GM12874 (cell line): ENCODE results near the gene ARHGAP4.
A peak's percentile ranks its signal among the peaks of the same experiment; 100 is the strongest.

Source experiments
- TF ChIP-seq, protein P1 (sequence below): IDR thresholded peaks from 2 replicates; pipeline ENCODE4 v1.5.1; 2011; ENCODE audit warnings: low read depth, mild to moderate bottlenecking, control low read depth, low read length, moderate library complexity; ENCODE audit not compliant: insufficient read depth

The ARHGAP4 gene

DNA sequence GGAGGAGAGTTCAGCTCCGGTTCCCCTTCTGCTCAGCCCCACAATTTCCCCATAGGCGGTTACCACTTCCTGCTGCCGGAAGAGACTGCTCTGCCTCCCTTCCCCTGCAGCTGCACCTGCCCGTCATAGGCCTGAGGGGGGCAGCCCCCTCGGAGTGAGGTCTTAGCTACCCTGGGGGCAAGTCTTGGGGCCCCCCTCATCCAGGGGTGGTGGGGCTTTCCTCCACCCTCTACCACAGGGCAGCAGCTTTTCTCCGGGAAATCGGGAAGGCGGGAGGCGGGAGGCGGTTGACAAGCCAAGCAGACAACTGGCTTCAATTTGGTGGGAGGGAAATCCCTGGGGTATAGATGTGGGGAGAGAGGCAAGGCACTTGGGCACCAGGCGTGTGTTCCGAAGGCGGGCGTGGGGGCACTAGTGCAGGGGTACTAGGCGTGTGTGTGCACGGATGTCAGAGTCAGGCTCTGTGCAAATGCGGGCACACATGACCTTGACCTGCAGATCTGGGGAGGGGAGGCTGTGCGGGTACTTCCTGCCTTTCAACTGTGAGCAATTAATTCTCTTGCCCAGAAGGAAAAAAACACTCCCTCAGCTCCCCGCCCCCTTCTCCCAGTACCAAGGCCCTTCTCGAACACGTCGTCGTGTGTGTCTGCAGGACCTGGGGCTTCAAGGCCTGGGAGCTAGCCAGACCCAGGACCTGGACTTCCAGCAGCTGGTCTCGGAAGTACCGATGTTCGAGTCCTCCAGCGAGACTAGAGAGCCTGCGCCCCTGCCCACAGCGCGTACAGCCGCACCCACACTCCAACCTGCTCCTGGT, 1.0 kb upstream of the ARHGAP4 start:
- TF ChIP-seq, protein P1, sequence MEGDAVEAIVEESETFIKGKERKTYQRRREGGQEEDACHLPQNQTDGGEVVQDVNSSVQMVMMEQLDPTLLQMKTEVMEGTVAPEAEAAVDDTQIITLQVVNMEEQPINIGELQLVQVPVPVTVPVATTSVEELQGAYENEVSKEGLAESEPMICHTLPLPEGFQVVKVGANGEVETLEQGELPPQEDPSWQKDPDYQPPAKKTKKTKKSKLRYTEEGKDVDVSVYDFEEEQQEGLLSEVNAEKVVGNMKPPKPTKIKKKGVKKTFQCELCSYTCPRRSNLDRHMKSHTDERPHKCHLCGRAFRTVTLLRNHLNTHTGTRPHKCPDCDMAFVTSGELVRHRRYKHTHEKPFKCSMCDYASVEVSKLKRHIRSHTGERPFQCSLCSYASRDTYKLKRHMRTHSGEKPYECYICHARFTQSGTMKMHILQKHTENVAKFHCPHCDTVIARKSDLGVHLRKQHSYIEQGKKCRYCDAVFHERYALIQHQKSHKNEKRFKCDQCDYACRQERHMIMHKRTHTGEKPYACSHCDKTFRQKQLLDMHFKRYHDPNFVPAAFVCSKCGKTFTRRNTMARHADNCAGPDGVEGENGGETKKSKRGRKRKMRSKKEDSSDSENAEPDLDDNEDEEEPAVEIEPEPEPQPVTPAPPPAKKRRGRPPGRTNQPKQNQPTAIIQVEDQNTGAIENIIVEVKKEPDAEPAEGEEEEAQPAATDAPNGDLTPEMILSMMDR, result 0 out of 2 replicates have a peak, but pooled peaks have one; percentile 1

DNA sequence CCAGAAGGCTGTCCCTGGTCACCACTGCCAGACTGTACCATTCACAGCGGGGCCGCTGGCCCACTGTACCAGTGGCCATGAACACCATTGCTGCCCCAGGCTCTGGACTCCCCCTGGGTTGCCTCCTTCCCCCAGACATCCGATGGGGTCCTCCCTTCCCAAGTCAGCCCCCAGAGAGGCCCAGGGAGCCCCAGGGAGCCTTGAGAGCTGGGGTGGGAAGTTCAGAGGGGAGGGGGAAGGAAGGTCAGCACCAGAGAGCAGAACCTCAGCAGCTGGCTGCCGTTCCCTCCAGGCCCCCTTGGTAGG, 441 bp upstream of the ARHGAP4 start:
- TF ChIP-seq, protein P1, result no peak

DNA sequence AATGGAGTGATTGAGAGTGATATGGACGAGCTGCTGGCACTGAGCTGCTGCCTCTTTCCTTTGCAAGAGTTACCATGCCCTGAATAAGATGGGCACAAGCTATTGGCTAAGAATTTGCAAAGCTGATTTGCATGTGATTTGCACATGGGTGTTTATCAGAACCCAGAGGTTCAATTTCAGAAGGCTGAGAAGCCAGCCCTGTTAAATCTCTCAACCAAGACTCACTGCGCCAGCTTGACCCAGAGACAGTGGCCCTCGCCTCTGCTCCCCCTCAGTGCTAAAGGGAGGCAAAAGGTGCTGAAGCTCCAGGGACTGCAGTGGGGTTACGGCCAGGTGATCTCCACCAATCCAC, 701 bp downstream of the ARHGAP4 start:
- TF ChIP-seq, protein P1, result no peak

DNA sequence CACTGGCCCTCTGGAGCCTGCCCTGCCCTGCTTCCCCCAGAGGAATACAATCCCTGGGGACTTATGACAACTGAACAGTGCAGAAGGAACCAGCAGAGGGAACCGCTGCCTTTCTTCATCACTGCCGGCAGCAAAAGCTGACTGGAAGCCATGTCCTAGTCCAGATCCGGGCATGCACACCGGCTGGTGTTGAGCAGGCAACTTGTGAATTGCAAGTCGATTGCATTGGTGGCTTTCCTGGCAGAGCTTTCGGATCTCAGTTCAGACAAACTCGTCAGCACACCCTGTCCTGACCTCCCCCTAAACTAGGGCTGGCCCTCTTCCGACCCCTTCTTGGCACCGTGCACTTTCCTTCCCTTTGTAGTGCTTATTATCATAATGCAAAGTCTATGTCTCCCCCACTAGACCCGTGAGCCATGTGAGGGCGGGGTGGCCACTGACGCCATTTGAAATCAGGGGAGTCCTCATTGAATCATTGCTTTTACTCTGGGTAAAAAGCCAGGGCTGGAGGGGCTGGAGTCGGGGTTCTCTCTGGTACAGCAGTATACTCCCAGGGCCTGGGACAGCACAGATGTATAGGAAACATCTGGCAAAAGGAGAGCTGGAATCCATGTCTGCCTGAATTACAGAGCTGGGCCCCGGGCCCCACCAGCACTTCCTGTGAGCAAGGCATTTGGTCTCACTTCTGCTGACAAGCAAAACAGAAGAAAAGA, 1.8 kb downstream of the ARHGAP4 start:
- TF ChIP-seq, protein P1, result peak; percentile 9; the same call in 1 of the 2 replicates

DNA sequence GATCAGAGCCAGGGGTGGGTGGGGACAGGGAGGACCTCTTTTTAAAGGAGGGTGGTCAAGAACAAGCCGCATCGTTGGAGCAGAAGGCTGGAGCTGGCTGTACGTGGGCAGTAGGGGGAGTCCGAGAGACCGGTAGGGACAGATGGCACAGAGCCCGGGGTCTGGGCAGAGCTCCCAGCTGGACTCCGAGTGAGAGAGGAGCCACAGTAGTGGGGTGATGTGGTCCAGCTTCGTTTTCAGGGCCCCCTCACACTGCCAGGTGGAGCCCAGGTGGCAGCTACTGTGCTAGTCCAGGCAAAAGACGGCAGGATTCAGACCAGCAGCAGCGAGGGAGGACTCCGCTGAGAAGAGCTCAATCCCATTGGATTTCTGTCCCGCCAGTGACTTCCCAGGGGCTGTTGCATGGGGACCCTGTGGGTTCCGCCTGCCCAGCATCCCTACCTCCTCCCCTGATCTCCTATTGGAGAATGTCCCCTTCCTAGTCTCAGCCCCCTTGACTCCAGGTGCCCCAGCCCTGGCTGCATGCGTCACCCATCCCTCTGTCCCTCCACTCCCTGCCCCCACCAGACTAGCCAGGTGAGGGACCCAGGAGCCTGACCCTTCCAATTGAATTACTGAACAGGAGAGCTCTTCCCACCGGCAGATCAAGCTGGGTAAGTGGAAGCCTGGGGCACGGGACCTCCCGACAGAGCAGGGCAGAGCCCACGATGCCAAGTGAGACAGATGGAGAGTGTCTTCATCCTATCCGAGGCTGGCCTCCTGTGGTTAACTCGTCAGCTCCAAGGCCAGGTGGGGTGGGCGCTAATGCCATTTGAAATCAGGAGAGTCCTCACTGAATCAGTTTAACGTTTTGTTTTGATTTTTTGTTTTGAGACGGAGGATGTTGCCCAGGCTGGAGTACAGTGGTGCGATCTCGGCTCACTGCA, 2.9 kb downstream of the ARHGAP4 start:
- TF ChIP-seq, protein P1, result peak; percentile 60

DNA sequence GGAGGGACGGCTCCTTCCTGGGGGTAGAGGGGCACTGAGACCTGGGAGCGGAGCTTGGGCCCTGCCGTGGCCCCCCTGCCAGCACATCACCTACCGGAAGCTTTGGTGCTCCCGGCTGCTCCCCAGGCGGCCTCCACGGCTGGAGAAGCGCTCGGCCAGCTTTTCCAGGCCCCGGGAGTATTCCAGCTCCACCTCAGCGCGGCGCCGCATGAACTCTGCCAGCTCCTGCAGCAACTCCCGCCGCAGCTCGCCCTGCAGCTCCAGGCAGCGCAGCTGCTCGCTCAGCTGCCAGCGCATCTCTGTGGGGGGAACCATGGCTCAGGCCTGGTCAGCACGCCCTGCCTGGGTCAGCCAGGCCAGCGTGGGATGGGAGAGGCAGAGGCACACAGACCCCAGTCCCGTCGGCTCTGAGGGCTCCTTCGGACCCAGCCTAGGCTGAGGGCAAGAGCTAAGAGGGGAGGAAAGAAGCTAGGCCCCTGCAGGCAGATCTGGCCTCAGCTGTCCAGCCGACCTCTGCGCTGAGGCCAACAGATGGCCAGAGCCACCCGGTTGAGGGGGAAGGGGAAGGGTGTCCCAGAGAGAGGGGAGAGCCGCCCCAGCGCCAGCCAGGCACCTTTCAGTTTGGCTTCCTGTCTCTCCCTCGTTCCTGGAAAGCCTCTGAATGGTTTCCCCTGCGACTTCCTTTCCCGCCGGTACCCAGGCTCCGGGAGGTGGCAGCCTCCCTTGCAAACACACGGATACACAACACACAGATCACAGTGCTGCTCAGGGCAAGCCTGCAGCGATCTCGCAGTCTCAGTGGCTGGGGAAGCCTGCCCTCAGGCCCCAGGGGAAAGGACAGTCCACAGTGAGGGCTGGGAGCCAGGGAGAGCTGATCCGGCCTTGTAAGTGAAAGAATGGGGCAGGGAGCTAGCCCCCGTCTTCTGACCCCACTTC, 4.3 kb downstream of the ARHGAP4 start:
- TF ChIP-seq, protein P1, result no peak
